IMR-90 (cell line): ENCODE measurements around the gene ZNF202.

Experiments
- CTCF ChIP-seq: conservative IDR thresholded peaks from 2 replicates; pipeline ENCODE4 v1.5.1; 2012; ENCODE audit warnings: mild to moderate bottlenecking, low read depth, low read length, improper control_type of control experiment
- FOS ChIP-seq: fragments of 150-350 bp; IDR thresholded peaks from 2 replicates; pipeline ENCODE4 v1.6.1; 2016; ENCODE audit warnings: low read depth, low read length
- POLR2A ChIP-seq: IDR thresholded peaks from 2 replicates; pipeline ENCODE4 v1.6.1; 2012; ENCODE audit warnings: mild to moderate bottlenecking, low read depth, low read length
- USF2 ChIP-seq: fragments of 150-350 bp; IDR thresholded peaks from 2 replicates; pipeline ENCODE4 v1.6.1; 2017; ENCODE audit warnings: mild to moderate bottlenecking, antibody characterized with exemption, low read length, low read depth

DNA sequence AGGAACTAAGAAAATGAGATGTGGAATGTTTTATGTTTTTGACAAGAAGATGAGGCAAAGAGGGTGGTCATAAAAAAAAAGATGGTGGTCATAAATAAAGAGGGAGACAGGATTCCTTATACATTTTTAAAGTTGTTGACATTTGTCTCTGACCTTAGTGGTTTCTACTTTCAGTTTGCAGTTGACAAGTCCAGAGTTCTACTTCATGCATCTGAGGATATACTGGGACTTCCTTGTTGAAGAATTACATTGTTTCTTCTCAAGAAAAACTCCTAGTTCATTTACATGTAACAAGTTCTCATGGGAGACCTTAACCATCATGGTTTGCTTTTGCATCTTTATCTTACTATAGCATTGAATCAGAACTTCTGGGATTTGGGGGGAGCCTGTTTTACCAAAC is 11.7 kb upstream of the ZNF202 start:
- no peak for TF ChIP-seq CTCF
- no peak for TF ChIP-seq USF2
- TF ChIP-seq FOS, result no peak
- no peak for TF ChIP-seq POLR2A
